ENCODE data around the gene STRIP1.

Gene STRIP1

DNA sequence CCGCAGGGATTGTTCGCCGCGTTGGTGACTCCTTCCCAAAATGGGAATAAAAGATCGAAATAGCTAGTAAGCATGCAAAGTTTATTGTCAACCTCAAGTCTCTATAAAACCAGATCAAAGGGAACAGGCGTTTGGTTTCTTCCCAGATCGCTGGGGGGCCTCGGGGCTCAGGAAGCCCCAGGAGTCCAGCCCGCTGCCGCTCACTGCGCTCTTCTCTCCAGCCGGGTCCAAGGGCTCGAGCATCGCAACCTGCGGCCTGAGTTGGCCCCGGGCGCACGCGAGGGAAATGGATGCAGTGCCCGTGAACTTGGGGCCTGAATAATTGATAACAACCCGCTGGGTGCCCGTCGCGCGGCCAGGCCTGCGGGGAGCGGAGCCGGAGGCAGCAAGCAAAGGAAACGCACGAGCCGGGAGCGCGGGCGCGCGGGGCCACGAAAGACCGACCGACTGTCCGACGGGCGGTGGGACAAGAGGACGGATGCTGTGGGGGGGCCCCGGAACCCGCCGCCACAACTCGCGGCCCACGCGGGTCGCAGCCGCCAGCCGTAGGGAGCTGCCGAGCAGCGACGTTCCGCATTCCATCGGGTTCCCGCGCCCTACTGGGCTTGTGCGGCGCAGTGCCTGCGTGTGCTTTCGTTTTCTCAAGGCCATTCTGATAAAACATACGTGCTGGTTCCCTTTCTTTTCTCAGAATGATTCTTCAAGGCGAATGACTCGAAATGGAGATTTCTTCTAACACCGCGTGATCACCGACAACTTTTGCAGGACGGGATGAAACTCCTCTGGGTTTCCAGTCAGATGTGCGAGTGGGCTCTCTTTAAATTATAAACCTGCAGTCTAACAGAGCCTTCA is 50.0 kb downstream of the STRIP1 start:
- H3K36me3 ChIP-seq (ENCODE audit: control insufficient read depth, insufficient read depth, low read length): no peaks in the 10 kb centered on the region
- H3K4me1 ChIP-seq (ENCODE audit: control insufficient read depth, insufficient read depth, low read length): no peaks in the 10 kb centered on the region
- H3K27ac ChIP-seq (ENCODE audit: low read depth, low read length): peak overlapping the region; percentile 79
- H3K9ac ChIP-seq (ENCODE audit: low read length): peak overlapping the region; percentile 33
- peaks cover 4% of the 10 kb centered on the region for H3K27me3 ChIP-seq (ENCODE audit: control insufficient read depth, insufficient read depth, low read length)
- H3K4me3 ChIP-seq (ENCODE audit: low read length): peak overlapping the region; percentile 67

- Histone ChIP-seq H3K9ac (ENCODE audit: low read length) (no peak overlapping the region), H3K27me3 (ENCODE audit: control insufficient read depth, insufficient read depth, low read length) (peaks cover 4% of the 10 kb centered on the region), H3K4me1 (ENCODE audit: control insufficient read depth, insufficient read depth, low read length) (no peaks in the 10 kb centered on the region), H3K27ac (ENCODE audit: low read depth, low read length) (no peak overlapping the region), H3K4me3 (ENCODE audit: low read length) (no peak overlapping the region), H3K36me3 (ENCODE audit: control insufficient read depth, insufficient read depth, low read length) (no peaks in the 10 kb centered on the region)
These were observed 51.2 kb downstream of the STRIP1 start for GRCh38 chr1:110085671-110086070.

DNA sequence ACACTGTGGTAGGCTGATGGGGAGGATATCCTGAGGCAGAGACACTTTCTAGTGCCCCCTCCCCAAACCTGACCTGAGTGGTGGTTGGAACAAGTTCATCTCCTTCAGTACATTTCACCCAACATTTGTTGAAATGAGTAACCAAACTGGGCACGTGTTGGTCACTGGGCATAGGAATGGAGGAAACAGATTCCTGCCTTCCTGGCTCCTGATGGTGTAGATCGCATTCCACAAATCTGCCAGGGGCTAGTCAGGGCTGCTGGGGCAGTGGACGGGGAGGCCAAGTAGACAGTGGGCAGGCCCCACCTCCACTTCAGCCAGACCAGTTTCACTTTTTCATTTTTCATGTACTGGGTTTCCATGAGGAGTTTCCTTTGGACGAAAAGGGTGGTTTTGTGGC is 52.5 kb downstream of the STRIP1 start:
- Histone ChIP-seq H3K9ac (ENCODE audit: low read length) (no peak overlapping the region), H3K36me3 (ENCODE audit: control insufficient read depth, insufficient read depth, low read length) (no peaks in the 10 kb centered on the region), H3K4me1 (ENCODE audit: control insufficient read depth, insufficient read depth, low read length) (no peaks in the 10 kb centered on the region), H3K27me3 (ENCODE audit: control insufficient read depth, insufficient read depth, low read length) (peaks cover 4% of the 10 kb centered on the region), H3K4me3 (ENCODE audit: low read length) (no peak overlapping the region), H3K27ac (ENCODE audit: low read depth, low read length) (no peak overlapping the region)

- no peak overlapping the region for H3K9ac ChIP-seq (ENCODE audit: low read length)
- no peak overlapping the region for H3K27ac ChIP-seq (ENCODE audit: low read depth, low read length)
- H3K4me3 ChIP-seq (ENCODE audit: low read length): no peak overlapping the region
- no peaks in the 10 kb centered on the region for H3K4me1 ChIP-seq (ENCODE audit: control insufficient read depth, insufficient read depth, low read length)
- H3K36me3 ChIP-seq (ENCODE audit: control insufficient read depth, insufficient read depth, low read length): no peaks in the 10 kb centered on the region
- H3K27me3 ChIP-seq (ENCODE audit: control insufficient read depth, insufficient read depth, low read length): peaks cover 4% of the 10 kb centered on the region
These were observed 53.7 kb downstream of the STRIP1 start for GRCh38 chr1:110087812-110088738.

DNA sequence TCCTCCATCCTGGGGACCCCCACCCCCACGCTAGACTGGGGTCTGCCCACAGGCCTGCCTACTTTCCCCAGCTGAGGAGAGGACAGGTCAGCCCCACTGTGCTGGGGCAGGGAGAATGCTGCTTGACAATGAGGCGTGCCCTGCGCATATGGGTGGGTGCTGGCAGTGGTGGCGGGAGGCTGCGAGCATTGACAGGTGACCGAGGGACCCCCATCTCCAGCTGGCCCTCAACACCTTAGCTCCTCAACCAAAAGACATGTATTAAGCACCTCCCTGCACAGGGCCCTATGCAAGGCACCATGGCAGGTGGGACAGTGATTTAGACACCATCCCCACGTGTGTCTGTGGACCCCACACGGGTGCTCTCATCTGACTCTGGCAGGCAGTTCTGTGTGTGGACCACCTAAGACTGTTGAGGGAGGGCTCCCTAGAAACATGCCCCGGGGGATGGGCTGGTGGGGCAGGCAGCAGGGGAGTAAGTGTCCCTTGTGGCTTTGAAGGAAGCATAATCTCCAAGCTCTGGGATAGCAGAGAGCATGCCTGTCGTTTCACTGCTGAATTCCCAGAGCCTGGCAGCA is 54.4 kb downstream of the STRIP1 start:
- Histone ChIP-seq H3K27ac (ENCODE audit: low read depth, low read length) (no peak overlapping the region), H3K4me1 (ENCODE audit: control insufficient read depth, insufficient read depth, low read length) (no peaks in the 10 kb centered on the region), H3K27me3 (ENCODE audit: control insufficient read depth, insufficient read depth, low read length) (peaks cover 3% of the 10 kb centered on the region), H3K9ac (ENCODE audit: low read length) (no peak overlapping the region), H3K36me3 (ENCODE audit: control insufficient read depth, insufficient read depth, low read length) (no peaks in the 10 kb centered on the region), H3K4me3 (ENCODE audit: low read length) (no peak overlapping the region)

GRCh38 chr1:110089561-110090275 is 55.3 kb downstream of the STRIP1 start:
- Histone ChIP-seq H3K36me3 (ENCODE audit: control insufficient read depth, insufficient read depth, low read length) (no peaks in the 10 kb centered on the region), H3K9ac (ENCODE audit: low read length) (no peak overlapping the region), H3K4me3 (ENCODE audit: low read length) (no peak overlapping the region), H3K4me1 (ENCODE audit: control insufficient read depth, insufficient read depth, low read length) (no peaks in the 10 kb centered on the region), H3K27me3 (ENCODE audit: control insufficient read depth, insufficient read depth, low read length) (no peaks in the 10 kb centered on the region), H3K27ac (ENCODE audit: low read depth, low read length) (no peak overlapping the region)

DNA sequence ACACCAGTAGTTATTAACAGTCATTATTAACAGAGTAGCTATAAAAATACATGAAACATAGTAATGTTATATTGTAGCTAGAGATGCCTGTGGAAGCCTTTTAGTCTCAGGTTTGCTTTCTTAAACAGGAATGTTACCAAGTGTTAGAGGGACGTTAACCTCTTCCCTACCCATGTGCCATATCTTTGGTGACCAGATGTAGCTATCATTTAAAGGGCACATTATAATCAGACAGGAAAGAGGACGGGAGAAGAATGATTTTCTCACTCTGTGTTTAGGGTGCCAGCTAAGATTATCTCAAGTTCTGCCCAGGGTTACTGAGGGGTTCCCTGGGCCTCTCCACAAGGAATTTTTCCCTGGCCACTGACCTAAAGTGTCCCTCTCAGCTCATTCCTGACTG is 57.0 kb downstream of the STRIP1 start:
- no peak overlapping the region for H3K4me3 ChIP-seq (ENCODE audit: low read length)
- no peaks in the 10 kb centered on the region for H3K4me1 ChIP-seq (ENCODE audit: control insufficient read depth, insufficient read depth, low read length)
- H3K27me3 ChIP-seq (ENCODE audit: control insufficient read depth, insufficient read depth, low read length): no peaks in the 10 kb centered on the region
- H3K36me3 ChIP-seq (ENCODE audit: control insufficient read depth, insufficient read depth, low read length): no peaks in the 10 kb centered on the region
- H3K9ac ChIP-seq (ENCODE audit: low read length): no peak overlapping the region
- H3K27ac ChIP-seq (ENCODE audit: low read depth, low read length): no peak overlapping the region

- Histone ChIP-seq H3K27me3 (ENCODE audit: control insufficient read depth, insufficient read depth, low read length) (no peaks in the 10 kb centered on the region), H3K4me1 (ENCODE audit: control insufficient read depth, insufficient read depth, low read length) (no peaks in the 10 kb centered on the region), H3K4me3 (ENCODE audit: low read length) (no peak overlapping the region), H3K36me3 (ENCODE audit: control insufficient read depth, insufficient read depth, low read length) (no peaks in the 10 kb centered on the region), H3K9ac (ENCODE audit: low read length) (no peak overlapping the region), H3K27ac (ENCODE audit: low read depth, low read length) (no peak overlapping the region)
These were observed 57.4 kb downstream of the STRIP1 start for GRCh38 chr1:110091791-110092190.

GRCh38 chr1:110092991-110093390 is 58.6 kb downstream of the STRIP1 start:
- Histone ChIP-seq H3K9ac (ENCODE audit: low read length) (no peak overlapping the region), H3K27ac (ENCODE audit: low read depth, low read length) (no peak overlapping the region), H3K27me3 (ENCODE audit: control insufficient read depth, insufficient read depth, low read length) (no peaks in the 10 kb centered on the region), H3K4me3 (ENCODE audit: low read length) (no peak overlapping the region), H3K4me1 (ENCODE audit: control insufficient read depth, insufficient read depth, low read length) (no peaks in the 10 kb centered on the region), H3K36me3 (ENCODE audit: control insufficient read depth, insufficient read depth, low read length) (no peaks in the 10 kb centered on the region)

- no peaks in the 10 kb centered on the region for H3K4me1 ChIP-seq (ENCODE audit: control insufficient read depth, insufficient read depth, low read length)
These were observed 60.7 kb downstream of the STRIP1 start for GRCh38 chr1:110094931-110095654.

GRCh38 chr1:110097507-110098221 is 63.2 kb downstream of the STRIP1 start:
- Histone ChIP-seq H3K9ac (ENCODE audit: low read length) (no peak overlapping the region), H3K4me1 (ENCODE audit: control insufficient read depth, insufficient read depth, low read length) (no peaks in the 10 kb centered on the region), H3K27me3 (ENCODE audit: control insufficient read depth, insufficient read depth, low read length) (no peaks in the 10 kb centered on the region), H3K4me3 (ENCODE audit: low read length) (no peak overlapping the region), H3K36me3 (ENCODE audit: control insufficient read depth, insufficient read depth, low read length) (no peaks in the 10 kb centered on the region), H3K27ac (ENCODE audit: low read depth, low read length) (no peak overlapping the region)

More at GRCh38 chr1:110094931-110095654, 60.7 kb downstream of the STRIP1 start:
- no peak overlapping the region for H3K4me3 ChIP-seq (ENCODE audit: low read length)
- no peak overlapping the region for H3K9ac ChIP-seq (ENCODE audit: low read length)
- no peaks in the 10 kb centered on the region for H3K36me3 ChIP-seq (ENCODE audit: control insufficient read depth, insufficient read depth, low read length)
- H3K27ac ChIP-seq (ENCODE audit: low read depth, low read length): no peak overlapping the region
- H3K27me3 ChIP-seq (ENCODE audit: control insufficient read depth, insufficient read depth, low read length): no peaks in the 10 kb centered on the region

Measured in rectal smooth muscle tissue (tissue), 1 donor.